Loucy (cell line): ENCODE measurements around the gene NTSR2.

Experiments used
- H2AFZ ChIP-seq: fragments of 200-600 bp; sonication (generic); 2 replicates; pipeline ENCODE4 v1.6.0; 2016; ENCODE audit warnings: antibody characterized with exemption, mild to moderate bottlenecking, low read length, moderate library complexity
- H3F3A ChIP-seq: fragments of 200-600 bp; 2 replicates; pipeline ENCODE4 v1.6.0; 2016; ENCODE audit warnings: antibody characterized with exemption, low read depth, mild to moderate bottlenecking
- H3K27me3 ChIP-seq: fragments of 200-600 bp; sonication (generic); 2 replicates; pipeline ENCODE4 v1.6.1; 2014; ENCODE audit warnings: low read length, mild to moderate bottlenecking; ENCODE audit not compliant: insufficient read depth, poor library complexity, severe bottlenecking
- H3K36me3 ChIP-seq: fragments of 200-600 bp; sonication (generic); 2 replicates; pipeline ENCODE4 v1.6.1; 2016; ENCODE audit warnings: low read length; ENCODE audit not compliant: insufficient read depth
- H3K4me1 ChIP-seq: fragments of 200-600 bp; sonication (generic); 2 replicates; pipeline ENCODE4 v1.5.1; 2014; ENCODE audit warnings: low read length, mild to moderate bottlenecking; ENCODE audit not compliant: insufficient read depth, poor library complexity, severe bottlenecking
- H3K4me2 ChIP-seq: fragments of 200-600 bp; sonication (generic); 2 replicates; pipeline ENCODE4 v1.6.0; 2014; ENCODE audit warnings: antibody characterized with exemption, low read length, low read depth, mild to moderate bottlenecking; ENCODE audit not compliant: poor library complexity, severe bottlenecking
- H3K4me3 ChIP-seq: fragments of 200-600 bp; sonication (generic); 2 replicates; pipeline ENCODE4 v1.5.1; 2014; ENCODE audit warnings: low read length, mild to moderate bottlenecking, mixed read lengths; ENCODE audit not compliant: poor library complexity, severe bottlenecking
- H3K79me2 ChIP-seq: fragments of 200-600 bp; sonication (generic); 2 replicates; pipeline ENCODE4 v1.6.1; 2014; ENCODE audit warnings: low read length; ENCODE audit not compliant: insufficient read depth
- H3K9ac ChIP-seq: fragments of 200-600 bp; sonication (generic); 2 replicates; pipeline ENCODE4 v1.6.0; 2014; ENCODE audit warnings: mild to moderate bottlenecking, low read depth, low read length, moderate library complexity; ENCODE audit not compliant: poor library complexity, severe bottlenecking
- H3K9me2 ChIP-seq: fragments of 200-600 bp; sonication (generic); replicated peaks from 2 replicates; pipeline ENCODE4 v1.6.1; 2016; ENCODE audit warnings: low read depth, low read length, mixed read lengths
- H3K9me3 ChIP-seq: fragments of 200-600 bp; sonication (generic); 2 replicates; pipeline ENCODE4 v1.6.1; 2014; ENCODE audit warnings: mild to moderate bottlenecking, antibody characterized with exemption, low read length, low read depth; ENCODE audit not compliant: insufficient read depth
- H4K20me1 ChIP-seq: fragments of 200-600 bp; sonication (generic); 2 replicates; pipeline ENCODE4 v1.6.0; 2014; ENCODE audit warnings: antibody characterized with exemption, low read length, mild to moderate bottlenecking; ENCODE audit not compliant: insufficient read depth, poor library complexity, severe bottlenecking
- EZH2phosphoT487 ChIP-seq: fragments of 200-600 bp; IDR thresholded peaks from 2 replicates; pipeline ENCODE4 v1.6.1; 2018; ENCODE audit warnings: antibody characterized with exemption, mild to moderate bottlenecking, moderate library complexity, borderline replicate concordance
- TF ChIP-seq, protein P1 (sequence below): fragments of 200-600 bp; sonication (generic); conservative IDR thresholded peaks from 2 replicates; pipeline ENCODE4 v1.5.1; 2014; ENCODE audit warnings: mild to moderate bottlenecking, antibody characterized with exemption, low read length

Gene NTSR2

DNA sequence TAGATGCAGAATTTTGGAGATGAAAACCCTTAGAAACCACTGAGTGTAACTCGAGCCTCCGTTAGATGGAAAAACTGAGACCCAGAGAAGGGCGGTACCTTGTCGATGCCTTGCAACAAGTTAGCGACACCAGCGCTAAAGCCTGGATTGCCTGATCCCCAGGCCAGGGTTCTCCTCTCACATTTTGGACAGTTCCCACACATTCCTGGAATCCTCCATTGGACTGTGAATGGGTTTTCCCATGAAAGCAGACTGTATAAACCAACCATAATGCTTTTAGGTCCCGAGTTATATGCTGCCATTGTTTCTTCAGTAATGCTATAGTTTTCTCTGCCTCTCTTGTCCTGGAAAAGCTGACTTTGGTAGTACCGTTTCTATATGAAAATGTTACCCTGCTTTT, 39.3 kb upstream of the NTSR2 start:
- Histone ChIP-seq H3K27me3 (no peaks in the 10 kb centered on the region), H3K4me2 (no peak overlapping the region), H2AFZ (no peak overlapping the region), H3K79me2 (no peaks in the 10 kb centered on the region), H3K9me2 (no peaks in the 10 kb centered on the region), H3K36me3 (no peaks in the 10 kb centered on the region), H3K9ac (no peak overlapping the region), H3K4me3 (no peak overlapping the region), H3K4me1 (peaks cover 20% of the 10 kb centered on the region), H3K9me3 (no peaks in the 10 kb centered on the region), H3F3A (no peaks in the 10 kb centered on the region), H4K20me1 (no peaks in the 10 kb centered on the region)
- TF ChIP-seq, protein P1, sequence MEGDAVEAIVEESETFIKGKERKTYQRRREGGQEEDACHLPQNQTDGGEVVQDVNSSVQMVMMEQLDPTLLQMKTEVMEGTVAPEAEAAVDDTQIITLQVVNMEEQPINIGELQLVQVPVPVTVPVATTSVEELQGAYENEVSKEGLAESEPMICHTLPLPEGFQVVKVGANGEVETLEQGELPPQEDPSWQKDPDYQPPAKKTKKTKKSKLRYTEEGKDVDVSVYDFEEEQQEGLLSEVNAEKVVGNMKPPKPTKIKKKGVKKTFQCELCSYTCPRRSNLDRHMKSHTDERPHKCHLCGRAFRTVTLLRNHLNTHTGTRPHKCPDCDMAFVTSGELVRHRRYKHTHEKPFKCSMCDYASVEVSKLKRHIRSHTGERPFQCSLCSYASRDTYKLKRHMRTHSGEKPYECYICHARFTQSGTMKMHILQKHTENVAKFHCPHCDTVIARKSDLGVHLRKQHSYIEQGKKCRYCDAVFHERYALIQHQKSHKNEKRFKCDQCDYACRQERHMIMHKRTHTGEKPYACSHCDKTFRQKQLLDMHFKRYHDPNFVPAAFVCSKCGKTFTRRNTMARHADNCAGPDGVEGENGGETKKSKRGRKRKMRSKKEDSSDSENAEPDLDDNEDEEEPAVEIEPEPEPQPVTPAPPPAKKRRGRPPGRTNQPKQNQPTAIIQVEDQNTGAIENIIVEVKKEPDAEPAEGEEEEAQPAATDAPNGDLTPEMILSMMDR = no peak
- no peak for TF ChIP-seq EZH2phosphoT487

DNA sequence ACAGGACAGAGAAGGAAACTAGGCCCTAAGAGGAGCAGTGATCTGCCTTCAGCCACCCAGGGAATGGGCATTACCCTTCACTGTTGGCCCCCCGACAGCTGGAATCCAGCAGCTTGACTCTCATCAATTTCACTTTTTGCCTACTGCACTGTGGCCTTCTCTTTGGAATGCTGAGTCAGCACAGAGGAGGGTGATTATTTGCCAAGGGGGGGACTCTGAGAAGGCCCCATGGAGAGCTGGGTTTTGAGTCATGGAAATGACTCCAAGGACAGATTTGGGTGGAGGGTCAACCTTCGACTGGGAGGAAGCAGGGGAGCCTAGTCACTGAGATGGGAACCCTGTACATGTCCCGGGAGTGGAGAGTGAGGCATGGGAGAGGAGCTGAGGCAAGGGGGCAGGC, 38.1 kb upstream of the NTSR2 start:
- H3K36me3 ChIP-seq = no peaks in the 10 kb centered on the region
- no peak overlapping the region for H3K4me3 ChIP-seq
- H3K9ac ChIP-seq = no peak overlapping the region
- H3K9me3 ChIP-seq = no peaks in the 10 kb centered on the region
- no peaks in the 10 kb centered on the region for H4K20me1 ChIP-seq
- peaks cover 21% of the 10 kb centered on the region for H3K4me1 ChIP-seq
- H2AFZ ChIP-seq = no peak overlapping the region
- no peaks in the 10 kb centered on the region for H3K27me3 ChIP-seq
- TF ChIP-seq, protein P1 = no peak
- TF ChIP-seq EZH2phosphoT487 = no peak
- H3K4me2 ChIP-seq = no peak overlapping the region
- no peaks in the 10 kb centered on the region for H3K79me2 ChIP-seq
- H3K9me2 ChIP-seq = no peaks in the 10 kb centered on the region
- H3F3A ChIP-seq = no peaks in the 10 kb centered on the region

DNA sequence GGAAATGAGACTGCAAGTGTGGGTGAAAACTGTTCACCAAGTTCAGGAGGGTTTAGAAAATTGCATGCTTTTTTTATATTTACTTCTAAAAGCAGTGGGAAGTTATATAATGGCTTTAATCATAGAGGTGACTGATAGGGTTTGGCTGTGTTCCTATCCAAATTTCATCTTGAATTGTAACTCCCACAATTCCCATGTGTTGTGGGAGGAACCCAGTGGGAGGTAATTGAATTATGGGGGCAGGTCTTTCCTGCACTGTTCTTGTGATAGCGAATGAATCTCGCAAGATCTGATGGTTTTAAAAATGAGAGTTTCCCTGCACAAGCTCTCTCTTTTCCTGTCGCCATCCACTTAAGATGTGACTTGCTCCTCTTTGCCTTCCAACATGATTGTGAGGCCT, 35.7 kb upstream of the NTSR2 start:
- Histone ChIP-seq H3K27me3 (no peaks in the 10 kb centered on the region), H3K4me1 (peaks cover 44% of the 10 kb centered on the region), H3F3A (no peaks in the 10 kb centered on the region), H3K36me3 (no peaks in the 10 kb centered on the region), H2AFZ (no peak overlapping the region), H3K9me2 (no peaks in the 10 kb centered on the region), H4K20me1 (no peaks in the 10 kb centered on the region), H3K79me2 (no peaks in the 10 kb centered on the region), H3K9me3 (no peaks in the 10 kb centered on the region), H3K4me3 (no peak overlapping the region), H3K4me2 (no peak overlapping the region), H3K9ac (no peak overlapping the region)
- TF ChIP-seq, protein P1 = no peak
- TF ChIP-seq EZH2phosphoT487 = no peak
